ENCODE measurements around the gene COBL.

Gene COBL

GRCh38 chr7:51255036-51255435 is 61.6 kb downstream of the COBL start:
- Histone ChIP-seq H3K36me3 (ENCODE audit: low read depth) (no peaks in the 10 kb centered on the region), H3K4me1 (ENCODE audit: insufficient read depth, poor library complexity, severe bottlenecking) (peaks cover 11% of the 10 kb centered on the region), H3K27ac (ENCODE audit: poor library complexity, severe bottlenecking) (no peak overlapping the region), H3K9me3 (ENCODE audit: severe bottlenecking) (no peaks in the 10 kb centered on the region), H3K27me3 (ENCODE audit: insufficient read depth, poor library complexity, severe bottlenecking) (no peaks in the 10 kb centered on the region), H3K4me3 (ENCODE audit: severe bottlenecking) (no peak overlapping the region)
- no peak for DNase-seq (ENCODE audit: low spot score)
- no peak for TF ChIP-seq CTCF (IDR thresholded peaks at IDR 0.05; ENCODE audit: poor library complexity, severe bottlenecking)
- no peak for ATAC-seq (ENCODE audit: low read depth)

- TF ChIP-seq CTCF (IDR thresholded peaks at IDR 0.05; ENCODE audit: poor library complexity, severe bottlenecking), result peak; percentile 9
- ATAC-seq (ENCODE audit: low read depth) (no peak), DNase-seq (ENCODE audit: low spot score) (no peak)
- no peaks in the 10 kb centered on the region for H3K27me3 ChIP-seq (ENCODE audit: insufficient read depth, poor library complexity, severe bottlenecking)
- no peaks in the 10 kb centered on the region for H3K9me3 ChIP-seq (ENCODE audit: severe bottlenecking)
- H3K27ac ChIP-seq (ENCODE audit: poor library complexity, severe bottlenecking), result no peak overlapping the region
- H3K4me3 ChIP-seq (ENCODE audit: severe bottlenecking), result no peak overlapping the region
- H3K4me1 ChIP-seq (ENCODE audit: insufficient read depth, poor library complexity, severe bottlenecking), result peaks cover 22% of the 10 kb centered on the region
- H3K36me3 ChIP-seq (ENCODE audit: low read depth), result no peaks in the 10 kb centered on the region
Observed at GRCh38 chr7:51253157-51253556, 63.5 kb downstream of the COBL start.

- Histone ChIP-seq H3K4me1 (ENCODE audit: insufficient read depth, poor library complexity, severe bottlenecking) (peaks cover 22% of the 10 kb centered on the region), H3K27ac (ENCODE audit: poor library complexity, severe bottlenecking) (no peak overlapping the region), H3K36me3 (ENCODE audit: low read depth) (no peaks in the 10 kb centered on the region), H3K27me3 (ENCODE audit: insufficient read depth, poor library complexity, severe bottlenecking) (no peaks in the 10 kb centered on the region), H3K4me3 (ENCODE audit: severe bottlenecking) (no peak overlapping the region), H3K9me3 (ENCODE audit: severe bottlenecking) (no peaks in the 10 kb centered on the region)
- ATAC-seq (ENCODE audit: low read depth), result no peak
- no peak for TF ChIP-seq CTCF (IDR thresholded peaks at IDR 0.05; ENCODE audit: poor library complexity, severe bottlenecking)
- no peak for DNase-seq (ENCODE audit: low spot score)
Observed at GRCh38 chr7:51251290-51251689, 65.3 kb downstream of the COBL start.

- H3K4me3 ChIP-seq (ENCODE audit: severe bottlenecking), result no peak overlapping the region
- no peaks in the 10 kb centered on the region for H3K9me3 ChIP-seq (ENCODE audit: severe bottlenecking)
- DNase-seq (ENCODE audit: low spot score) (no peak), ATAC-seq (ENCODE audit: low read depth) (no peak)
- H3K27me3 ChIP-seq (ENCODE audit: insufficient read depth, poor library complexity, severe bottlenecking), result no peaks in the 10 kb centered on the region
- peaks cover 22% of the 10 kb centered on the region for H3K4me1 ChIP-seq (ENCODE audit: insufficient read depth, poor library complexity, severe bottlenecking)
- TF ChIP-seq CTCF (IDR thresholded peaks at IDR 0.05; ENCODE audit: poor library complexity, severe bottlenecking), result no peak
- no peak overlapping the region for H3K27ac ChIP-seq (ENCODE audit: poor library complexity, severe bottlenecking)
- no peaks in the 10 kb centered on the region for H3K36me3 ChIP-seq (ENCODE audit: low read depth)
Observed at GRCh38 chr7:51250512-51250911, 66.1 kb downstream of the COBL start.

- ATAC-seq (ENCODE audit: low read depth) (no peak), DNase-seq (ENCODE audit: low spot score) (no peak)
- Histone ChIP-seq H3K36me3 (ENCODE audit: low read depth) (no peaks in the 10 kb centered on the region), H3K9me3 (ENCODE audit: severe bottlenecking) (no peaks in the 10 kb centered on the region), H3K27me3 (ENCODE audit: insufficient read depth, poor library complexity, severe bottlenecking) (no peaks in the 10 kb centered on the region), H3K27ac (ENCODE audit: poor library complexity, severe bottlenecking) (peak overlapping the region; percentile 49), H3K4me1 (ENCODE audit: insufficient read depth, poor library complexity, severe bottlenecking) (peaks cover 22% of the 10 kb centered on the region), H3K4me3 (ENCODE audit: severe bottlenecking) (no peak overlapping the region)
- TF ChIP-seq CTCF (IDR thresholded peaks at IDR 0.05; ENCODE audit: poor library complexity, severe bottlenecking), result no peak
Observed at GRCh38 chr7:51249991-51250390, 66.6 kb downstream of the COBL start.
